ENCODE data around the gene KMT5B.
"Not testable (repeated sequence)": the region's sequence is repeated elsewhere in the genome, so short reads cannot be mapped to it uniquely, and the experiment has no call there.

KMT5B gene

DNA sequence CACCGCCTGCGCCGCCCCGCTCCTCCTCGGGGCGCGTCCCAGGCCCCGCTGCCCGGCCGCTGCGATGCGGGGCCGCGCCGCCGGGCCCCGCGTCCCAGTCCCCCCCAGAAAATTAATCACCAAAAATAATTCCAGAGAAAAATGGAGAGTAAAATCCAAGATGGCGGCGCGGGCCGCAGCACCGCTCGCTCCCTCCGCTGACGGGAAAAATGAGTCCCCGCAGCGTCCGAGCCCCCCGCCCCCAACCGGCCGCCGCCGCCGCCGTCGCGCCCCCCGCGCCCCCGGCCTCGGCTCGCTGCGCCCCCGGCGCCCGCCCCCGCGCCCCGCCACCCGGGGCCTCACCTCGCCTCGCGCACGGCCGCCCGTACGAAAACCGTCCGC, at the start of gene KMT5B:
Gene KMT5B, minus strand, starts transcription at position 162 of the 381 bp plus-strand sequence. CDS start 23,220 bp downstream, outside the sequence.
- DNase-seq: peak; percentile 22

DNA sequence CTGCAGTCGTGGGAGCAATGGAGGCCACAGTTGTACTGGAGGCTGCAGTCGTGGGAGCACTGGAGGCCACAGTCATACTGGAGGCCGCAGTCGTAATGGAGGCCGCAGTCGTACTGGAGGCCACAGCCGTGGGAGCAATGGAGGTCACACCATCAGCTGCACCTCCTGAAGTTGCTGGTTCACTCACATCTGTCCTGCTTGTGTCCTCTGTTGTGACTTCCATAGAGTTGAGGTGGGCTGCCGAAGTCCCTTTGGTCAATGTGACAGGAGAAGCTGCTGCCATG, 49.4 kb upstream of the KMT5B start:
- DNase-seq: no peak

DNA sequence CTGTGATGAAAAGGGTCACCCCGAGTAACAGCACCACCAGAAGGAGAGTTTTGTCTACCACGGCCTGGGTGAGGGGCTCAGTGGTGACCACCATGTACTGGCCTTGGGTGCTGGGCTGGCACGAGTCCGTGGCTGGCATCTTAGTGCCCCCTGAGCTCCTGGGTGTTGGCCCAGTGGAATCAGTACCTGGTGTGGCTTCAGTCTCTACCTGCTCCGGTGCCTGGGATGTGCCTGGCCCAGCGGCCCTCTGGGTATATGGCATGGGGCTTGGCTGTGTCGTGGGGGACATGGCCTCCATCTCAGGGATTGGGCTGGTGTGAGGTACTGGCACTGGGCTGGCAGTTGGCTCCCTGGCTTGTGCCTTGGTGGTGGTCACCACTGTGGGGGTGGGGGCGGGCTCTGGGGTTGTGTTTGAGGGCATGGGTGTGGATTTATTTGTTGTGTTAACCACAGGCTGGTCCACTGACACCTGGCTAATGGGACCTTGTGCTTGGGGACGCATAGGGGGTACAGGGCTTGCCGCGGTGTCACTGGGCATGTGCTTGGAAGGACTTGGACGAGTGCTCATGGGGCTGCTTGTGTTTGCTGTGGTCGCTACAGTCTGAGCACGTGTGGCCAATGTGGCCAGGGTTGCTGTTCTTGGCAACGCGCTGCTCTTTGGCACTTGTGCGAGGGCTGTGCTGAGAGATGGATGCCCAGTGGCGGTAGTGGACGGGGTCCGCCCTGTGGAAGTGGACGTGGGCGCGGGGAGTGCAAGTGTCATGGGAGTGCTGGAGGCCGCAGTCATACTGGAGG, 48.9 kb upstream of the KMT5B start:
- no peak for DNase-seq

DNA sequence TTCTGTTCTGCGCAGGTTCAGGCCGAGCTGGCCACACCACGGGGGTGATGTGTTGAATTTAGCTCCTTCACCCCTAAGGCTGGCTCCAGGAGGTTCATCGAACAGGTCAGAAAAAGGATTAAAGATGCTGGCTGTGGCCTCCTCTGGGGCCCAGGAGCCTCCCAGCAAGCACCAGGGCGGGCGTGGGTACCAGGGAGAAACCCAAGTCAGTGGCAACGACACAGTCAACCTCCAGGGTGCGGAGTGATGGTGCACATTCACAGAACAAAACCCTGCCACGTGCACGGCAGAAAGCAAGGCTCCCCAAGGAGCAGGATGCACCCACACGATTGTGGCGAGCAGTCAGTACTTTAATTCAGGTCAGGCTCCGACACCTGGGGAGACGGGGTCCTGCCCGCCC, 47.9 kb upstream of the KMT5B start:
- DNase-seq: no peak

DNA sequence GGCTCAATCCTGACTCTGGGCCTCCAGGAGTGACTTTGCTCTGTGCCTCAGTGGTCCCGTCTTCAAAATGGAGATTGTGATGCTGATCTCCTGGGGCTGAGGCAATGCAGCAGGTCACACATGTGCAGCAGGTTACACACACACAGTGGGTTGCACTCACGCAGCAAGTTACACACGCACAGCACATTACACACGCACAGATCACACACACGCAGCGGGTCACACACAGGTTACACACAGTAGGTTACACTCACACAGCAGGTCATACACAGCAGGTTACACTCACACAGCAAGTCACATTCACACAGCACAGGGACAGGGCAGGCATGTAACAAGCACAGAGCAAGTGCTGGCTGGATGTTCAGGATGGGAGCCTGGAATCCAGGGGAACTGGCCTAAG, 47.4 kb upstream of the KMT5B start:
- DNase-seq: no peak

DNA sequence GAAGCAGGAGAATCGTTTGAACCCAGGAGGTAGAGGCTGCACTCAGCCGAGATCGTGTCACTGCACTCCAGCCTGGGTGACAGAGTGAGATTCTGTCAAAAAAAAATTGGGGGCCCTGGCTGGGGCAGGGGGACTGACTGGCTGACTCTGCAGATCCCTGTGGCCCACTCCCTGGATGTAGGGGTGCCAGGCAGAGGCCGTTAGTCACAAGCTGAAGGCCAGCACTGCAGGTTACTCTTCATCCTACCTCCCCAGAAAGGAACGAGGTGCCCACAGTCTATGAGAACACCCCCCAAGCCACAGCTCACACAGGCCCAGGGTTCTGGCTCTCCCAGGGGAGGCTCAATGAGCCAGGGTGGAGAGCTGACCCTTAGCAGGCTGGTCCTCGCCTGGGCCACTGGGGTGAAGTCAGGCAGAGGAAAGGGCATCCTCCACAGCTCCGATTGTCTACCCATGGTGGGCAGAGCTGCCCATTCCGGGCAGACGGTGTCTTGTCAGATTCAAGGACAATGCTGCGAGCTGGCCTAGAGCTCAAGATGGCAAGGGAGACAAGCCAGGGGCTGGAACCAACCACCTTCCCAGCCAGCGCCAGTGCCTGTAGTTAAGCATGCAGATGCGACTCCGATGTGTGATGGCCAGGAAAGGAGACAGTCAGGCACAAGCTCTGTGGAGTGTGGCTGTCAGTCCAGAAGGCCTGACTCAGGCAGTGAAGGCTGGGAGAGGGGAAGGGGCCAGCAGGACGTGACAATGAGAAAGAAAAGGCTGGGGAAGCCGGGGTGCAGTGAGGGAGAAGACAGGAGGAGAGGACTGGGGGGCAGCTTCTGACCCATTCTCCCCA, 46.2 kb upstream of the KMT5B start:
- DNase-seq: no peak

DNA sequence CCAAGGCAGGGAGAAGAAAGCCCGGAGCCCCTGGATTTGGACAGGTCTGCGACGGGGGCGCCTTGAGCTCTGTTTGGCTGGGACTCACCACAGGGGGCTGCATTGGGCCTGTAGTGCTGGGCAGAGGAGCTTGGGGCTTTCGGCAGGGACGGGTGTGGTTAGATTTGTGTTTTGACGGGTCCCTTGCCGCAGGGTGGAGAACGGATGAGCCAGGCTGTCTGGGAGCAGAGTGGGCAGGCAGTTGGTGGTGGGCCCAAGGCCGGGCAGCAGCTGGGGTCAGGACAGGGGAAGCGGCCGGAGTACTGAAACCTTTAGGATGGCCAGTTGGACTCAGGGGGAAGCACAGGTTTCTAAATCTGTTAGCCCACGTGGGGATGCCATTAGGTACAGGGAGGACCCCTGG, 45.3 kb upstream of the KMT5B start:
- DNase-seq: no peak

DNA sequence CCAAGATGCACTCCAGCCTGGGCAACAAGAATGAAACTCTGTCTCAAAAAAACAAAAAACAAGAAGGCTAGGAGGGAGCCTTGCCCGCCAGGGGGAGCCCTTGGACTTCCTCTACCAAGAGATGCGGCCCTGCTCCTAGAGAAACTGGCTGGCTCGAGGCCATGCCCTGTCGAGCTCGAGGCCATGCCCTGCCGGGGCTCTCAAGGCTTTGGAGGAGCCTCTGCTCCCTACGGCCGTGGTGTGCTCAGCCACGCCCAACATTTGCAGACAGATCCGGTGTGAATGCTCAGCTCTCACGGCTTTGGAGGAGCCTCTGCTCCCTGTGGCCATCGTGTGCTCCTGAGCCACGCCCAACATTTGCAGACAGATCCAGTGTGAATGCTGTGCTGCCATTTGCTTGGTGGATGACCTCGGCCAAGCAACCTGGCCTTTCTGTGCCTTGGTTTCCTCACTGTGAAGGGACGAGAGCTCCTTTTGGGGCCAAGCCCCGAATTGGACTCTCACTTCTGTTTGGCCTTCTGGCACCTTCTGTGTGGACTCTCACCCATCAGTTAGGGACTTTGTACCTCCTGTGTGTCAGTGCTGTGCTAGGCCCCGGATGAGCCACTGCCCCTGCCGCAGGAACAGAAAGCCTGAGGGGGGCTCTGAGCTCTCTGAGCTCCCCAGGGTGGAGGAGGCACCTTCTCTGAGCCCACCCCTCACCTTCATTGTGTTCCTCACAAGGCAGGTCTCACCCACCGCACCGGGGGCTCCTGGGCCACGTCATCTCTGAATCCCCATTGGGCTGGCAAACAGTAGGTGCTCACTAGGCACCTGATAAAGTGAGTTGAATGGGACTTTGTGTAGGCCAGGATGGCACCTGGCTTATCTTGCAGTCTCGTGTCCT, 44.6 kb upstream of the KMT5B start:
- peak; percentile 73 for DNase-seq

DNA sequence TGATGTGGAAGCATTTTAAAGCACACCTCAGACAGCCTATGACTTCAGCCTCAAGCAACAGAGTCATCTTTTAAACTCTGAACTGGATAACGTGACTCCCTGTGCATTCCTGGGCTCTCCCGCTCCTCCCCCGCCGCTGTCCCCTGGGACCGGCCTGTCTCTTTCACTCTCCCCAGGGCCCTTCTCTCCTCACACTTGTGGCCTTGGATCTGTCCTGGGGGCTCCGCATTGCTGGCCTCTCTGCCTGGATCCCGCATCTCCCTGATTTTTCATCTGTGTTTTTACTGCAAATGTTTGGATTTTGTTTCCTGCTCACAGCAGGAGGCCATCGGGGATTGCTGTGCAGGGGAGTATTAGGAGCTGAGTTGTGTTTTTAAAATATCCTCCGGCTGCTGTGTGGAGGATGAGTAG, 43.2 kb upstream of the KMT5B start:
- DNase-seq: no peak

DNA sequence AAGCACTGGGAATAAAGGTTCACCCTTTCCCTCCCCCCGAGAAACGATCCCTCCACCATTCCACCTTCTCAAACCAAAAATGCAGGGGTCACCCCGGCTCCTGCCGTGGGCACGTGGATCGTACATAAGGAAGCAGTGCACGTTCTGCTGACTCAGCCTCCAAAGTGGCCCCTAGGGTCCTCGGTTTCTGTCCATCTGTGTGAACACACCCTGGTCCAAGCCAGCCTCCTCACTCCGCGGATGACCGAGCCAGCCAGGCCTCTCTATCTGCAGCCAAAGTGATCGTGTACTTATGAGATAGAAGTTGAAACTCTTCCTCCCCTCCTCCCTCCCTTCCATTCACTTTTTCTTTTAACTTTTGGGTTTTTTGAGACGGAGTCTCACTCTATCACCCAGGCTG, 42.4 kb upstream of the KMT5B start:
- DNase-seq: no peak

DNA sequence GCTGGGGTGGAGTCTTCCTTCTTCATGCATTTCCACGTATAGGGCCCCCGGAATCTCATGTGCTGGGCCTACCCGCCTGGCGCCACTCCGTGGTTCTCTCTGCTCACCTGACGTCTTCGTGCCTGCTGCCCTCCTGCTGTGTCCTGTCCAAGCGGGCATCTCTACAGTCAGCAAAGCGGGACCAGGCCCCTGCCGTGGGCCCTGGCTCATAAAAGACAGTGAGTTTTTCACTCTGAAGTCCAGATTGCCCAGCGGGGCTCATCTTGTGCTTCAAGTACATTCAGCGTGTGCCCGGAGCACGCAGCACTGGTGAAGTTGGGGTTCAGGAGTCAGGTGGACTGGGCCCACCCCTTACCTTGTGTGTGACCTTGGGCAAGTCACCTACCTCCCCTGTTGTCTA, 41.3 kb upstream of the KMT5B start:
- no peak for DNase-seq

DNA sequence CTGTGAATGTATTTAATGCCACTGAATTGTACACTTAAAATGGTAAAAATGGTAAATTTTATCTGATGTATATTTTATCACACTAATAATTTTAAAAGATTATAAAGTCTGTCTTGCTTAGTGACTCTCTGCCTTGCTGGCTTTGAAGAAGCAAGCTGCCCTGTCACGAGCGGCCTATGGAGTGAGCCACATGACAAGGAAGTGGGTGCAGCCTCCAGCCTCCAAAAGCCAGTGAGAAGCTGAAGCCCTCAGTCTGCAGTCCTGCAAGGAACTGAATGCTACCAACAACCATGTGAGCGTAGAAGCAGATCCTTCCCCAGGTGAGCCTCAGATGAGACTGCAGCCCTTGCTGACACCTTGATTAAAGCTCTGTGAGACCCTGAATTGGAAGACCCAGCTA, 38.7 kb upstream of the KMT5B start:
- no peak for DNase-seq

DNA sequence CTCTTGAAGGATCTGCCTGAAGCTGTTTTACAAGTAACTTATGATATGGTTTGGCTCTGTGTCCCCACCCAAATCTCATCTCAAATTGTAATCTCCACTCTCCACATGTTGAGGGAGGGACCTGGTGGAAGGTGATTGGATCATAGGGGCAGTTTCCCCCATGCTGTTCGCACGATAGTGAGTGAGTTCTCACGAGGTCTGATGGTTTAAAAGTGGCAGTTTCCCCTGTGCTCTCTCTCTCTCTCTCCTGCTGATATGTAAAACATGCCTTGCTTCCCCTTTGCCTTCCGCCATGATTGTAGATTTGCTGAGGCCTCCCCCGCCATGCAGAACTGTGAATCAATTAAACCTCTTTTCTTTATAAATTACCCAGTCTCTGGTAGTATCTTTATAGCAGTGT, 31.8 kb upstream of the KMT5B start:
- DNase-seq: not testable (repeated sequence)

DNA sequence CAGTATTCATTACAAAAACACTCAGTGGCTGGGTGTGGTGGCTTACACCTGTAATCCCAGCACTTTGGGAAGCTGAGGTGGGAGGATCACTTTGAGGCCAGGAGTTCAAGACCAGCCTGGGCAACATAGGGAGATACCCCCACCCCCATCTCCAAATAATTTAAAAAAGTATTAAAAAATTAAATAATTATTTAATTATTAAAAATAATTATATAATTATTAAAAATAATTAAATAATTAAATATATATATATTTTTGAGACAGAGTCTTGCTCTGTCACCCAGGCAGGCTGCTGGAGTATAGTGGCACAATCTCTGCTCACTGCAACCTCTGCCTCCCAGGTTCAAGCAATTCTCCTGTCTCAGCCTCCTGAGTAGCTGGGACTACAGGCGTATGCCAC, 30.8 kb upstream of the KMT5B start:
- DNase-seq: not testable (repeated sequence)

DNA sequence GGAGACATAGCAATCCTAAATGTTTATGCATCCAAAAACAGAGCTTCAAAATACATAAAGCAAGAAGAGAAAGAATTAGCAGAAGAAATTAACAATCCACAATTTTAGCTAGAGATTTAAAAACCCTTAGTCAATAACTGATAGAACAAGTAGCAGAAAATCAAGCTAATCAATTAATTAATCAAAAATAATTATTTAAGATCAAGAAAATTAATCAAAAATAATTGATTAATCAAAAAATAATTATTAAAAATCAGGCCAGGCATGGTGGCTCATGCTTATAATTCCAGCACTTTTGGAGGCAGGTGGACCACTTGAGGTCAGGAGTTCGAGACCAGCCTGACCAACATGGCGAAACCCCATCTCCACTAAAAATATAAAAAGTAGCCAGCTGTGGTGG, 29.5 kb upstream of the KMT5B start:
- no peak for DNase-seq

DNA sequence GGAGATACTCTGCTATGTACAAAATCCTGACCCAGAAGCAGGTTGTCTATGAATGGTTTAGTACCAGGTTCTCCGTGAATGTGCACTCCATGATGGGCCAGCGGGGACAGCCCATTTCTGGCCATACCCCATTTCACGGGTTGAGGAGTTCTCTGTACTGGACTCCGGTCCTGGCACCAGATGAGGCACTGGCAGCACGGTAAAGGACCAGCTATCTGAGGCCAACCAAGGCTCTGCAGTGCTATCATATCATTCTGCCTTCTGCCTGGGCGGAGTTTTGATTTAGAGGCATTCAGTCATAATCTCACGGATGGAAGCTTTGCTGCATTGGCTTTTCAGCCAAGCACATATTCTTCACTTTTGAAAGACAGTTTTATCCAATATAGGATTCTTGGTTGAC, 18.5 kb upstream of the KMT5B start:
- DNase-seq: no peak

DNA sequence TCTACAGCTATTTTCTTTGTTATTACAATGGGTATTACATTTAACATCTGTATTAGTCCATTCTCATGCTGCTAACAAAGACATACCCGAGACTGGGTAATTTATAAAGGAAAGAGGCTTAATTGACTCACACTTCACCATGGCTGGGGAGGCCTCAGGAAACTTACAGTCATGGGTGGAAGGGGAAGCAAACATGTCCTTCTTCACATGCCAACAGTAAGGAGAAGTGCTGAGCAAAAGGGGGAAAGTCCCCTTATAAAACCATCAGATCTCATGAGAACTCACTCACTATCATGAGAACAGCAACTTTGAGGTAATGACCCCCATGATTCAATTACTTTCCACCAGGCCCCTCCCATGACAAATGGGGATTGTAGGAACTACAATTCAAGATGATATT, 16.5 kb upstream of the KMT5B start:
- DNase-seq: no peak

DNA sequence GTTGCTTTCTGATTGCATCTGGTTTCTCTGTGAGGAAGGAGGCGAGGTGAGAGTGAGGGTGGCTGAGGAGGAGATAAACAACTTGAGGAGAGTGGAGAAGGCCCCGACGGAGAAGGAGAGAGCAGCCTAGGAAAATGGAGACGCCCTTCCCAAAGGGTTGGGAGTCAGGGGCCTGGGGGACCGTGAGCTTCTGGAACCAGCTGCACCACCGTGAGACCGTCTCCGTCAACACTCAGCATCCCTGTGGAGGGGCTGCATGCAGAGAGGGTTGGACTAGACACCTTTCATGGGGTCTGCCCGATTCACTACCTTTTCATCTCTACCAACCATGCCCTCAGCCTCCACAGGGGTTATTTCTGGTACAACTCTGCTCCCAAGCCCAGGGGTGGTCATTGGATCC, 13.3 kb upstream of the KMT5B start:
- DNase-seq: no peak

DNA sequence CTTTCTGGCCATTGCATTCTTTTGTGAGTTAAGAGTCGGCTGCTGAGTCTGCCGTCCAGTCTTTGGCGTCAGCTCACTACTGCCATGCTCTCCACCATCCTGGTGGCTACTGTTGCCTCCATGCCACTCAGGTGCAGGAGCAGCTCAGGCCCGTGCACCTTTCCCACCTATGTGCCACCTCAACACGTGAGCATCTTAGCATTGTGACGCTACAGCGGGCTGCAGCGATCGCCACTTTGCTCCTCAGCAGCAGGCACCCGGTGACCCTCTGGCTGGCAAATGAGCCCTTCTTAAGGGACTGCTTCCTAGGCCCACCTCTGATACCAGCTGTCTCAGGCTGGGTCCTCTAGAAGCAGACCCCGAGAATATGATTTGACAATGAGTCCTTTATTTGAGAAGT, 11.5 kb upstream of the KMT5B start:
- DNase-seq: no peak

DNA sequence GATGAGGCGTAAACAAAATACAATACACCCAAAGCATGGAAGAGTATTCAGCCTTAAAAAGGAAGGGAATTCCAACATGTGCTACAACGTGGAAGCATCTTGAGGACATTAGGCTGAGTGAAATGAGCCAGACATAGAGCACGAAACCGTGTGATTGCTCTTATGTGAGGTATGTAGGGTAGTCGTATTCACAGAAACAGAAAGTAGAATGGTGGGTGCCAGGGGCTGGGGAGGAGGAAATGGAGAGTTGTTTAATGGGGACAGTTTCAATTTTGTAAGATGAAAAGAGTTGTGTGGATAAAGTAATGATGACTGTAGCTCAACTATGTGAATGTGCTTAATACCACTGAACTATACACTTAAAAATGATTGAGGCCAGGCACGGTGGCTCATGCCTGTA, 10.2 kb upstream of the KMT5B start:
- no peak for DNase-seq

DNA sequence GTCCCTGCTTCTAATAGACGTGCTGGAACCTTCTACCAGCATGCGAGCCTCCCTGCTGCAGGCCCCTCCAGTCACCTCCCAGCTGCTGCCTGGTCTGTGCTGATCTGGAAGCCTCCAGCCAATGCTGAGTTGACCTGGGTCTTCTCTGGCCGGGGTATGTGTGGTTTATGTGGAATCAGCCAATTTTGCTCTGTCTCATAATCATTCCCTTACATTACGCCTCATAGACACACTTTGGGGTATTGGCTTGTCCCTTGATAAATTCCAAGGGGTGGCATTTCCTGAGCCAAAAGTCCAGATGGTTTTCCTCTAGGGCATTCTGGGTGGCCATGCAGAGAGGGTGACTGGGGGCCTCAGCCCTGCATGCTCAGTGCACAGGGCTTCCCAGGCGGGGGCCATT, 8.3 kb upstream of the KMT5B start:
- DNase-seq: no peak

DNA sequence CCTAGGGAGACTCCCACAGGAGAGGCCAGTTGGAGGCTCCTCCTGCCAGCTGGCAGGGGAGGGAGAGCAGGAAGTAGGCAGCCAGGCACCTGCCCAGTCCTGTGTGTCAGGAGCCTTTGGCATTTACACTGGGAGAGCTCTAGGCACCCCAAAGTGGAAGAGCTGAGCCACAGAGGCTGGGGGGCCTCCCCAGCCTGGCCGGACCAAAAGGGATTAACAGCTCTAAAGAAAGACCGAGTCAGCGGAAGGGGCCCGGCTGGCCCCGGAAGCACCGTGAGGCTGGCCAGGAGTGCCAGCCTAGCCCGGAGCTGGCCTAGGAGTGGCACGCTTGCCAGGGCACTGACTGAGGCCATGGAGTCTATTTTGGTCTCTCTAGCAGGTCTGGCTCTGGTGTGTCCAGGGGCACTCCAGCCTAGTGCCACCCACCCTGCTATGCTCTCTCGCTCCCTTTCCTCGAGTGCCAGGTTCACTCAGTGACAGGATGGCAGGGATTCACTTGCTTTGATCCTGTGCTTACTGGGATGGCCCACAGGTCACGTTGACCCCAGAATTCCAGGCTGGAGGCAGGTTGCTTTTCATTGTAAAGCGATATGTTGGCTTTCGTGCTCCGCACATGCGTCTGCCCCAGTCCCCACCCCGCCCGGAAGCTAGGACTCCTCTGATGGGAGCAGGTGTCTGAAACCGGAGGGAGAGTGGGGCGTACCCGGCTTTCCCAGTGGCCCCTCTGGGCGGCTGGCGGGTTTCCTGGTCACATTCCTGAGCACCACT, 3.3 kb upstream of the KMT5B start:
- DNase-seq: no peak

Measured in NCI-H446 treated with DMSO at 0.1 percent for 48 hours (cell line).